ENCODE results near the gene RAB3B. TPM values are rescaled to one million over a fixed set of nuclear protein-coding genes. Genes with fewer than 3 reads are reported as not detected.

RAB3B gene
- total RNA-seq, 3 donors from 2014 or later = 3.5 to 5.6 (median 3.6) TPM

DNA sequence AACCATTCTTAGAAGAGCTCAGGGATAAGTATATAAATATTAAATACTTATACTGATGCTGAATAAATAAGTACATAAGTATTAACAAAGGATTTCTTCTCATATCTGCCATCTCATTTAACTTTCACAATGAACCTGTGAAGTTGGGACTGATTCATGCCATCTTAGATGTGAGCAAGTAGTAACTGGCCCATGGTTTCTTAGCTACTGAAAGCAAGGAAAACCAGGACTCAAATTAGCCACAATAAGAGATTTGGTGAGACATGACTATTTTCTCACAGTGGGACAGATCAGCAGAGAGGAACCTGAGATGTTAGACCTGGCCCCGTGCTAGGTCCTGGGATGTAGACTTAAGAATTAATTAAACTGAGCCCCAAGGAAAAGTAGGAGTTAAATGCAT is 8.2 kb upstream of the RAB3B start:
- Histone ChIP-seq H3K9me3 (no peaks in the 10 kb centered on the region), H3K4me3 (no peak overlapping the region), H3K36me3 (ENCODE audit: low read depth) (no peaks in the 10 kb centered on the region), H3K4me1 (ENCODE audit: low read depth) (no peaks in the 10 kb centered on the region)
- no peak for ATAC-seq
- DNase-seq = no peak
- TF ChIP-seq, protein P1, sequence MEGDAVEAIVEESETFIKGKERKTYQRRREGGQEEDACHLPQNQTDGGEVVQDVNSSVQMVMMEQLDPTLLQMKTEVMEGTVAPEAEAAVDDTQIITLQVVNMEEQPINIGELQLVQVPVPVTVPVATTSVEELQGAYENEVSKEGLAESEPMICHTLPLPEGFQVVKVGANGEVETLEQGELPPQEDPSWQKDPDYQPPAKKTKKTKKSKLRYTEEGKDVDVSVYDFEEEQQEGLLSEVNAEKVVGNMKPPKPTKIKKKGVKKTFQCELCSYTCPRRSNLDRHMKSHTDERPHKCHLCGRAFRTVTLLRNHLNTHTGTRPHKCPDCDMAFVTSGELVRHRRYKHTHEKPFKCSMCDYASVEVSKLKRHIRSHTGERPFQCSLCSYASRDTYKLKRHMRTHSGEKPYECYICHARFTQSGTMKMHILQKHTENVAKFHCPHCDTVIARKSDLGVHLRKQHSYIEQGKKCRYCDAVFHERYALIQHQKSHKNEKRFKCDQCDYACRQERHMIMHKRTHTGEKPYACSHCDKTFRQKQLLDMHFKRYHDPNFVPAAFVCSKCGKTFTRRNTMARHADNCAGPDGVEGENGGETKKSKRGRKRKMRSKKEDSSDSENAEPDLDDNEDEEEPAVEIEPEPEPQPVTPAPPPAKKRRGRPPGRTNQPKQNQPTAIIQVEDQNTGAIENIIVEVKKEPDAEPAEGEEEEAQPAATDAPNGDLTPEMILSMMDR (IDR thresholded peaks at IDR 0.05) = no peak
- intact Hi-C loops (cut with DNase I, micrococcal nuclease) = no loop called here

DNA sequence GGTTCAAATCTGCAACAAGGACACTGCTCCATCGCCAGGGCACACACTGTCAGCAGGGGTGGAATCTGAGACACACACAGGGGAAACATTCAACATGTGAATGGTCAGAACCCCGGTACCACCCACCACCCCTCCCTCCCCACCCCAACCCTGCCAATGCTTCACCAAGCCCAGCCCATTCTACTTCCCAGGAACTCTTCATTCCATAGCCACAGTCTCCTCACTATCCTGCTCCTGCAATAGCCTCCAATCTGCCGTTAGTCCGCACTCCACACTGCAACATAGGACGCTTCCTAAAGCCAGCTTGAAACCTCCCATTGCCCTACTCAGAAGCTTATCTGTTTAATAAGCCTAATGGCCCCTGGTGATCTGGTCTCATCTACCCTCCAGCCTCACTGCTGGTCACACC is 7.5 kb upstream of the RAB3B start:
- ATAC-seq (no peak), DNase-seq (no peak)
- H3K4me1 ChIP-seq (ENCODE audit: low read depth) = no peaks in the 10 kb centered on the region
- no peaks in the 10 kb centered on the region for H3K36me3 ChIP-seq (ENCODE audit: low read depth)
- TF ChIP-seq, protein P1 (IDR thresholded peaks at IDR 0.05) = no peak
- H3K4me3 ChIP-seq = no peak overlapping the region
- H3K9me3 ChIP-seq = no peaks in the 10 kb centered on the region
- intact Hi-C loops (cut with DNase I, micrococcal nuclease) = no loop called here

DNA sequence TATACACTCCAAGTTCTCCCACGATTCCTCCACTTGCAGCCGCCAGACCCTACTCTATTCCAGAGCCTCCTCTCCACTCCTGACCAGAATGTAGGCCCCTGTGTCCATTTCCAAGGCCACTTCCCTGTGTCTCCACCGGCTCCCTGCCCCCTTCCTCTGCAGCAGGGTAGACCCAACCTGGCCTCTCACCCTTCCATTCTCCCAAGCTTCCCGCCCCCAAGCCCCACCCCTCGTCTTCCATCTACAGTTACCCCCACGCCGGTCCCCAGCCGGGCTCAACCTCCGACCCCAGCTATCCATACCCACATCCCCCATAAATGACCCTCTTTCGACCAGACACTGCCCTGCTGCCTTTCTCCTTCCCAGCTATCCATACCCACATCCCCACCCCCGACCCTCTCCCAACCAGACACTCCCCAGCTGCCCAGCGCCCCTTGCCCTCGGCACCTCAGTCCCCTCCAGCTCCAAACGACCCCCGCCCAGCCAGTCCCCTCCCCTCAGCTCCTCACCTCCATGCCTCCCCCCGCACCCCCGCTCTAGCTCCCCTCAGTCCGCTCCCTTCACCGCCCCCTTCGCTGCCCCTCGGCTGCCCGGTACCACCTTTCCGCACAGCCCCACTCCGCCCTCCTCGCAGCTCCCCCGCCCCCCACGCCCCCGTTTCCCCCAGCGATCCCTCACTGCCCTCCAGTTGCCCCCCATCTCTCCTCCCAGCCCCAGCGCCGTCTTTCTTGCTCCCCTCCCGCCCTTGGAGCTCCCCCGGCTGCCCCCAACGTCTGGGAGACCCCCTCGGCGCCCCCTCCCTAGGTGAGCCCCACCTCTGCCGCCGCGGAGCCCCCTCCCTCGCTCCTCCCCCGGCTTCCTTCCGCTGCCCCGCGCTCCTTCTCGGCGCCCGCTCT is 670 bp downstream of the RAB3B start:
- ATAC-seq = no peak

DNA sequence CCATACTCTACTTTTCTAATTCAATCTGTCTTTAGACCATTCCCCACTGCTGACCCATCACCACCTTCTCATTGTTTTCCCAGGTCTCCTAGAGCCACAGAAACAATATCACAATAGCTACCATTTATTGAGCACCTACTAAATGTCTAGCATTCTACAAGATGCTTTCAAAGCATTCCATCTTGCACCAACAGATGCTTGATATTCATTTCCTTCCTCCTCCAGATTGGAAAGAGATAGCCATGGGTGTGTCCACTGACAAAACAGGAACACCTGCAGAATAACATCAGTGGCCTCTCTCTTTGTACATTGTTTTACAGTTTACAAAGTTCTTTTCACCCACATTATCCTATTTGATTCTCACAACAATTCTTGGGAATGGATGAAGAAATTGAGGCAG is 2.2 kb downstream of the RAB3B start:
- Histone ChIP-seq H3K36me3 (ENCODE audit: low read depth) (no peaks in the 10 kb centered on the region), H3K4me3 (no peak overlapping the region), H3K4me1 (ENCODE audit: low read depth) (no peaks in the 10 kb centered on the region), H3K9me3 (no peaks in the 10 kb centered on the region)
- DNase-seq (no peak), ATAC-seq (no peak)
- intact Hi-C loops (cut with DNase I, micrococcal nuclease) = no loop called here
- TF ChIP-seq, protein P1 (IDR thresholded peaks at IDR 0.05) = no peak

More for the DNA sequence above, 670 bp downstream of the RAB3B start:
- no peak for DNase-seq
- Histone ChIP-seq H3K9me3 (no peaks in the 10 kb centered on the region), H3K4me3 (peak overlapping the region; percentile 4), H3K4me1 (ENCODE audit: low read depth) (no peaks in the 10 kb centered on the region), H3K36me3 (ENCODE audit: low read depth) (no peaks in the 10 kb centered on the region)
- TF ChIP-seq, protein P1 (IDR thresholded peaks at IDR 0.05) = no peak
- intact Hi-C loops (cut with DNase I, micrococcal nuclease) = no loop called here

DNA sequence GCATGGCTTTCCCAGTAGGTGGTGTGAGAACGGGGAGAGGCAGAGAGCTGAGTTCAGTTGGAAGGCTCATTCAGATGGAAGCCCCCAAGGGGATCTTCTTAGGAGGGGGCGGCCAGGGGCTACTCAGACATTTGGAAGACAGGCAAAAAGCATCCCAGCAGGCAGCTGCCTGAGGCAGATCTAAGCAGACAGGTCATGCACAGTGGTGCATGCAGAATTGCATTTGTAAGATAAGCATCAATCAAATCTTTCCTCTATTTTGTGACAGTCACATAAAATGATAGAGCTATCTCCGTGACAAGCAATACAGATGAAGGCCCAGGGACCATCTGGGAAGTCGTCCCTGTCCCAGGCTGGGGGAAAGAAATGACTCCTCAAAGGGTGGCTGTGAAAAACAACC is 3.8 kb downstream of the RAB3B start:
- no peaks in the 10 kb centered on the region for H3K9me3 ChIP-seq
- ATAC-seq (no peak), DNase-seq (no peak)
- H3K4me1 ChIP-seq (ENCODE audit: low read depth) = no peaks in the 10 kb centered on the region
- no peak overlapping the region for H3K4me3 ChIP-seq
- TF ChIP-seq, protein P1 (IDR thresholded peaks at IDR 0.05) = no peak
- no peaks in the 10 kb centered on the region for H3K36me3 ChIP-seq (ENCODE audit: low read depth)
- intact Hi-C loops (cut with DNase I, micrococcal nuclease) = no loop called here
